HepG2 (cell line): ENCODE measurements around the gene IGF2BP1. TPM values are rescaled to one million over a fixed set of nuclear protein-coding genes. Genes with fewer than 3 reads are reported as not detected.

Experiments
- AGO1 ChIP-seq: fragments of 200-400 bp; formaldehyde crosslinking; IDR thresholded peaks from 2 replicates; pipeline ENCODE4 v1.6.1; 2017; ENCODE audit warnings: mild to moderate bottlenecking, low read depth, low read length, moderate library complexity; ENCODE audit not compliant: poor library complexity, severe bottlenecking
- ARHGAP35 ChIP-seq: sonication (generic); formaldehyde crosslinking; IDR thresholded peaks from 2 replicates; pipeline ENCODE4 v1.9.0; 2022; ENCODE audit warnings: mild to moderate bottlenecking, inconsistent platforms, moderate library complexity, missing genetic modification reagents, borderline replicate concordance
- ATM ChIP-seq: fragments of 450-650 bp; IDR thresholded peaks from 2 replicates; pipeline ENCODE4 v1.7.1; 2017; ENCODE audit warnings: mild to moderate bottlenecking, borderline replicate concordance
- HCFC1 ChIP-seq: fragments of 150-350 bp; IDR thresholded peaks from 2 replicates; pipeline ENCODE4 v1.6.1; 2014; ENCODE audit warnings: low read depth, low read length
- MAFG ChIP-seq: sonication (generic); formaldehyde crosslinking; IDR thresholded peaks from 2 replicates; pipeline ENCODE4 v1.5.1; 2020; ENCODE audit warnings: mild to moderate bottlenecking, missing genetic modification reagents
- NAIF1 ChIP-seq: sonication (generic); formaldehyde crosslinking; IDR thresholded peaks from 2 replicates; pipeline ENCODE4 v1.5.0; 2020; ENCODE audit warnings: mild to moderate bottlenecking, missing genetic modification reagents, borderline replicate concordance
- NKX3-1 ChIP-seq: sonication (generic); formaldehyde crosslinking; IDR thresholded peaks from 2 replicates; pipeline ENCODE4 v1.5.0; 2020; ENCODE audit warnings: missing genetic modification reagents
- PITX1 ChIP-seq: sonication (generic); formaldehyde crosslinking; IDR thresholded peaks from 2 replicates; pipeline ENCODE4 v1.5.1; 2020; ENCODE audit warnings: mild to moderate bottlenecking, missing genetic modification reagents
- POLR2A ChIP-seq, 2 experiments: IDR thresholded peaks; 2 replicates each; pipeline ENCODE4 v1.6.1; 2011; ENCODE audit warnings: low read depth in 2 of 2, low read length in 2 of 2, mild to moderate bottlenecking in 1 of 2, moderate library complexity in 1 of 2; ENCODE audit not compliant: insufficient read depth in 1 of 2
- SNRNP70 ChIP-seq: fragments of 200-400 bp; formaldehyde crosslinking; IDR thresholded peaks from 2 replicates; pipeline ENCODE4 v1.6.1; 2017; ENCODE audit warnings: mild to moderate bottlenecking, low read depth, low read length, moderate library complexity
- SSRP1 ChIP-seq: IDR thresholded peaks from 2 replicates; pipeline ENCODE4 v1.6.1; 2016; ENCODE audit warnings: control low read depth
- SYNCRIP ChIP-seq: fragments of 200-400 bp; formaldehyde crosslinking; IDR thresholded peaks from 2 replicates; pipeline ENCODE4 v1.6.1; 2018; ENCODE audit warnings: mild to moderate bottlenecking, low read depth, low read length; ENCODE audit not compliant: insufficient read depth
- ZFP36L1 ChIP-seq: sonication (generic); formaldehyde crosslinking; IDR thresholded peaks from 2 replicates; pipeline ENCODE4 v1.8.0; 2022; ENCODE audit warnings: mild to moderate bottlenecking, missing genetic modification reagents, moderate library complexity
- ZFX ChIP-seq: sonication (generic); formaldehyde crosslinking; IDR thresholded peaks from 2 replicates; pipeline ENCODE4 v1.4.0; 2020; ENCODE audit warnings: mild to moderate bottlenecking, low read depth, missing genetic modification reagents, moderate library complexity
- ZNF17 ChIP-seq: sonication (generic); formaldehyde crosslinking; IDR thresholded peaks from 2 replicates; pipeline ENCODE4 v1.5.0; 2020; ENCODE audit warnings: mild to moderate bottlenecking, missing genetic modification reagents
- ZNF484 ChIP-seq: sonication (generic); formaldehyde crosslinking; IDR thresholded peaks from 2 replicates; pipeline ENCODE4 v1.5.1; 2020; ENCODE audit warnings: mild to moderate bottlenecking, low read depth, missing genetic modification reagents, borderline replicate concordance
- ZNF547 ChIP-seq: sonication (generic); formaldehyde crosslinking; IDR thresholded peaks from 2 replicates; pipeline ENCODE4 v1.5.1; 2020; ENCODE audit warnings: mild to moderate bottlenecking, missing genetic modification reagents
- ZNF558 ChIP-seq: sonication (generic); formaldehyde crosslinking; IDR thresholded peaks from 2 replicates; pipeline ENCODE4 v1.9.0; 2022; ENCODE audit warnings: mild to moderate bottlenecking, missing genetic modification reagents, borderline replicate concordance
- ZNF7 ChIP-seq: IDR thresholded peaks from 2 replicates; pipeline ENCODE4 v1.6.1; 2016; ENCODE audit warnings: missing biosample characterization, missing genetic modification reagents
- polyA plus RNA-seq, 8 experiments: library from polyadenylated mRNA; depleted of rRNA in 3 of 8; stranded (reverse) in 7 of 8; unstranded in 1 of 8; fragments of >200 nt; fragmentation: Illumina TruSeq in 4 of 8; extraction: Trizol in 4 of 8; gene quantifications; 2 replicates each; pipeline versions ENCODE4 v1.2.1 to v1.2.3, GENCODE V29; 2011 to 2016; ENCODE audit warnings: low read depth in 4 of 8, missing spikeins in 1 of 8, mixed read lengths in 1 of 8; ENCODE audit not compliant: insufficient read depth in 1 of 8
- total RNA-seq, 5 experiments: library from RNA; depleted of rRNA; stranded (reverse); fragments of >200 nt; fragmentation: Illumina TruSeq; extraction: Trizol; gene quantifications; 2 replicates each; pipeline ENCODE4 v1.2.3, GENCODE V29; 2016; ENCODE audit warnings: low read depth in 1 of 5
- TF ChIP-seq, protein P1 (sequence below): sonication (generic); formaldehyde crosslinking; IDR thresholded peaks from 2 replicates; pipeline ENCODE4 v1.4.0; 2020; ENCODE audit warnings: missing genetic modification reagents
- TF ChIP-seq, protein P2 (sequence below): sonication (generic); formaldehyde crosslinking; IDR thresholded peaks from 2 replicates; pipeline ENCODE4 v1.4.0; 2020; ENCODE audit warnings: missing genetic modification reagents, borderline replicate concordance
- TF ChIP-seq, protein P3 (sequence below): sonication (generic); formaldehyde crosslinking; IDR thresholded peaks from 2 replicates; pipeline ENCODE4 v1.4.0; 2020; ENCODE audit warnings: missing genetic modification reagents, borderline replicate concordance
- TF ChIP-seq, protein P4 (sequence below): IDR thresholded peaks from 2 replicates; pipeline ENCODE4 v1.6.1; 2012; ENCODE audit warnings: low read depth, low read length, improper control_type of control experiment

IGF2BP1 gene
- total and polyA plus RNA-seq, 2 of the 13 experiments (the other 11 are each of a cell fraction or from before 2014, with no cell fraction given): 29.7 to 75.1 TPM

DNA sequence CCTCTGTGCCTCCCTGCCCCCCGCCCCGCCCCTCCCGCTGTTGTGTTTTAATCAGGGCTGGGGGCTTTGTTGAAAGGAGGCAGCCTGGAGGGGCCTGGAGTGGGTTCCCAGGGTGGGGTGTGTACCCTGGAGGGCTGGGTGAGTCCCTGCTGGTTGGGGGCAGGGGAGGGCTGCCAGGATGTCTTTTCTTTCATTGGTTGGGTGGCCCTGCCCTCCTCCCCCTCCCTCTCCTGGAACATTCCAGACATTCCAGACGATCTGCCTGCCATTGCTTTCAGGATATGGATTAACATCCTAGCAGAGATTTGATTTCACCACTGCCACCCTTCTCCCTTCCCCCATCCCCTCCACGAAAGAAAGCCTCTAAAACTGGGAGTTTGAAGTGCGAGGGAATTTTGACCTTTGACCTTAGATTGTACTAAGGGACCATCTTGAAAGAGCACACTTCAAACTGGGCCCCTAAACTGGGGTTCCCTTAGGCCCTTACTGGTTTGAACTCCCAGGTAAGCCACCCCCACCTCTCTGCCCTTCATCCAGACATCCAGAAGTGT lies 25.3 kb downstream of the IGF2BP1 start (continued):
- TF ChIP-seq, protein P1, sequence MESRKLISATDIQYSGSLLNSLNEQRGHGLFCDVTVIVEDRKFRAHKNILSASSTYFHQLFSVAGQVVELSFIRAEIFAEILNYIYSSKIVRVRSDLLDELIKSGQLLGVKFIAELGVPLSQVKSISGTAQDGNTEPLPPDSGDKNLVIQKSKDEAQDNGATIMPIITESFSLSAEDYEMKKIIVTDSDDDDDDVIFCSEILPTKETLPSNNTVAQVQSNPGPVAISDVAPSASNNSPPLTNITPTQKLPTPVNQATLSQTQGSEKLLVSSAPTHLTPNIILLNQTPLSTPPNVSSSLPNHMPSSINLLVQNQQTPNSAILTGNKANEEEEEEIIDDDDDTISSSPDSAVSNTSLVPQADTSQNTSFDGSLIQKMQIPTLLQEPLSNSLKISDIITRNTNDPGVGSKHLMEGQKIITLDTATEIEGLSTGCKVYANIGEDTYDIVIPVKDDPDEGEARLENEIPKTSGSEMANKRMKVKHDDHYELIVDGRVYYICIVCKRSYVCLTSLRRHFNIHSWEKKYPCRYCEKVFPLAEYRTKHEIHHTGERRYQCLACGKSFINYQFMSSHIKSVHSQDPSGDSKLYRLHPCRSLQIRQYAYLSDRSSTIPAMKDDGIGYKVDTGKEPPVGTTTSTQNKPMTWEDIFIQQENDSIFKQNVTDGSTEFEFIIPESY: no peak
- TF ChIP-seq HCFC1 (no peak), ZFP36L1 (no peak), SYNCRIP (no peak), ZFX (CRISPR knock-in tag) (no peak), PITX1 (CRISPR knock-in tag) (peak; percentile 35; the same call in 1 of the 2 replicates), ZNF558 (CRISPR knock-in tag) (no peak), MAFG (CRISPR knock-in tag) (no peak), SNRNP70 (no peak), ARHGAP35 (CRISPR knock-in tag) (no peak), ZNF547 (no peak), SSRP1 (CRISPR knock-in tag) (no peak), NAIF1 (no peak), ATM (no peak), NKX3-1 (CRISPR knock-in tag) (no peak), ZNF7 (CRISPR knock-in tag) (no peak), ZNF17 (CRISPR knock-in tag) (no peak), ZNF484 (CRISPR knock-in tag) (no peak), POLR2A (IDR thresholded peaks at IDR 0.05; ENCODE audit: insufficient read depth in 1 of 2, low read depth in 2 of 2, low read length in 2 of 2) (no peak), AGO1 (no peak)
- TF ChIP-seq, protein P2, sequence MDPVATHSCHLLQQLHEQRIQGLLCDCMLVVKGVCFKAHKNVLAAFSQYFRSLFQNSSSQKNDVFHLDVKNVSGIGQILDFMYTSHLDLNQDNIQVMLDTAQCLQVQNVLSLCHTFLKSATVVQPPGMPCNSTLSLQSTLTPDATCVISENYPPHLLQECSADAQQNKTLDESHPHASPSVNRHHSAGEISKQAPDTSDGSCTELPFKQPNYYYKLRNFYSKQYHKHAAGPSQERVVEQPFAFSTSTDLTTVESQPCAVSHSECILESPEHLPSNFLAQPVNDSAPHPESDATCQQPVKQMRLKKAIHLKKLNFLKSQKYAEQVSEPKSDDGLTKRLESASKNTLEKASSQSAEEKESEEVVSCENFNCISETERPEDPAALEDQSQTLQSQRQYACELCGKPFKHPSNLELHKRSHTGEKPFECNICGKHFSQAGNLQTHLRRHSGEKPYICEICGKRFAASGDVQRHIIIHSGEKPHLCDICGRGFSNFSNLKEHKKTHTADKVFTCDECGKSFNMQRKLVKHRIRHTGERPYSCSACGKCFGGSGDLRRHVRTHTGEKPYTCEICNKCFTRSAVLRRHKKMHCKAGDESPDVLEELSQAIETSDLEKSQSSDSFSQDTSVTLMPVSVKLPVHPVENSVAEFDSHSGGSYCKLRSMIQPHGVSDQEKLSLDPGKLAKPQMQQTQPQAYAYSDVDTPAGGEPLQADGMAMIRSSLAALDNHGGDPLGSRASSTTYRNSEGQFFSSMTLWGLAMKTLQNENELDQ (CRISPR knock-in tag): no peak
- TF ChIP-seq, protein P3, sequence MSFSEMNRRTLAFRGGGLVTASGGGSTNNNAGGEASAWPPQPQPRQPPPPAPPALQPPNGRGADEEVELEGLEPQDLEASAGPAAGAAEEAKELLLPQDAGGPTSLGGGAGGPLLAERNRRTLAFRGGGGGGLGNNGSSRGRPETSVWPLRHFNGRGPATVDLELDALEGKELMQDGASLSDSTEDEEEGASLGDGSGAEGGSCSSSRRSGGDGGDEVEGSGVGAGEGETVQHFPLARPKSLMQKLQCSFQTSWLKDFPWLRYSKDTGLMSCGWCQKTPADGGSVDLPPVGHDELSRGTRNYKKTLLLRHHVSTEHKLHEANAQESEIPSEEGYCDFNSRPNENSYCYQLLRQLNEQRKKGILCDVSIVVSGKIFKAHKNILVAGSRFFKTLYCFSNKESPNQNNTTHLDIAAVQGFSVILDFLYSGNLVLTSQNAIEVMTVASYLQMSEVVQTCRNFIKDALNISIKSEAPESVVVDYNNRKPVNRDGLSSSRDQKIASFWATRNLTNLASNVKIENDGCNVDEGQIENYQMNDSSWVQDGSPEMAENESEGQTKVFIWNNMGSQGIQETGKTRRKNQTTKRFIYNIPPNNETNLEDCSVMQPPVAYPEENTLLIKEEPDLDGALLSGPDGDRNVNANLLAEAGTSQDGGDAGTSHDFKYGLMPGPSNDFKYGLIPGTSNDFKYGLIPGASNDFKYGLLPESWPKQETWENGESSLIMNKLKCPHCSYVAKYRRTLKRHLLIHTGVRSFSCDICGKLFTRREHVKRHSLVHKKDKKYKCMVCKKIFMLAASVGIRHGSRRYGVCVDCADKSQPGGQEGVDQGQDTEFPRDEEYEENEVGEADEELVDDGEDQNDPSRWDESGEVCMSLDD (CRISPR knock-in tag): no peak
- TF ChIP-seq, protein P4, sequence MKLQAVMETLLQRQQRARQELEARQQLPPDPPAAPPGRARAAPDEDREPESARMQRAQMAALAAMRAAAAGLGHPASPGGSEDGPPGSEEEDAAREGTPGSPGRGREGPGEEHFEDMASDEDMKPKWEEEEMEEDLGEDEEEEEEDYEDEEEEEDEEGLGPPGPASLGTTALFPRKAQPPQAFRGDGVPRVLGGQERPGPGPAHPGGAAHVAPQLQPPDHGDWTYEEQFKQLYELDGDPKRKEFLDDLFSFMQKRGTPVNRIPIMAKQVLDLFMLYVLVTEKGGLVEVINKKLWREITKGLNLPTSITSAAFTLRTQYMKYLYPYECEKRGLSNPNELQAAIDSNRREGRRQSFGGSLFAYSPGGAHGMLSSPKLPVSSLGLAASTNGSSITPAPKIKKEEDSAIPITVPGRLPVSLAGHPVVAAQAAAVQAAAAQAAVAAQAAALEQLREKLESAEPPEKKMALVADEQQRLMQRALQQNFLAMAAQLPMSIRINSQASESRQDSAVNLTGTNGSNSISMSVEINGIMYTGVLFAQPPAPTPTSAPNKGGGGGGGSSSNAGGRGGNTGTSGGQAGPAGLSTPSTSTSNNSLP: no peak
